ENCODE measurements around the gene MAJIN.

- no peak for TF ChIP-seq EZH2 (IDR thresholded peaks at IDR 0.05; ENCODE audit: insufficient read depth, poor library complexity, severe bottlenecking)
- TF ChIP-seq EZH2phosphoT487 (IDR thresholded peaks at IDR 0.05; ENCODE audit: insufficient read depth, low read depth), result no peak
These were observed 36.1 kb upstream of the MAJIN start for GRCh38 chr11:65008016-65008415.
